ENCODE results near the gene RSAD2.

RSAD2 gene

GRCh38 chr2:6864923-6865345 is 12.6 kb upstream of the RSAD2 start:
- Histone ChIP-seq H3K36me3 (ENCODE audit: control insufficient read depth, insufficient read depth, low read length) (no peaks in the 10 kb centered on the region), H3K9me3 (ENCODE audit: control insufficient read depth, low read length) (no peaks in the 10 kb centered on the region), H3K4me1 (ENCODE audit: control insufficient read depth, insufficient read depth, low read length, poor library complexity, severe bottlenecking) (no peaks in the 10 kb centered on the region), H3K27ac (ENCODE audit: low read depth, low read length, severe bottlenecking) (no peak overlapping the region), H3K4me3 (ENCODE audit: extremely low read depth, insufficient read depth, low read length, poor library complexity, severe bottlenecking) (peak overlapping the region; percentile 51)
- WGBS, 2 experiments (ENCODE audit: insufficient coverage in 2 of 2): 15 to 21% methylated on average over 21 to 33 of the region's 37 CpGs

GRCh38 chr2:6865346-6866274 is 12.0 kb upstream of the RSAD2 start, which contains the start of gene CMPK2:
Gene CMPK2, minus strand, starts transcription at chr2:6865907. Its CDS starts 211 bp downstream, at chr2:6865696.
- no peak within 1 kb of the TSS for H3K27ac ChIP-seq (ENCODE audit: low read depth, low read length, severe bottlenecking)
- 0% methylated on average over 86 to 99 of the region's 115 CpGs for WGBS, 2 experiments (ENCODE audit: insufficient coverage in 2 of 2)
- H3K36me3 ChIP-seq (ENCODE audit: control insufficient read depth, insufficient read depth, low read length): no peaks in the 10 kb centered on the region
- H3K4me3 ChIP-seq (ENCODE audit: extremely low read depth, insufficient read depth, low read length, poor library complexity, severe bottlenecking): peak within 1 kb of the TSS; percentile 51
- H3K4me1 ChIP-seq (ENCODE audit: control insufficient read depth, insufficient read depth, low read length, poor library complexity, severe bottlenecking): no peaks in the 10 kb centered on the region
- H3K9me3 ChIP-seq (ENCODE audit: control insufficient read depth, low read length): no peaks in the 10 kb centered on the region

GRCh38 chr2:6866275-6866671 is 11.3 kb upstream of the RSAD2 start:
- H3K27ac ChIP-seq (ENCODE audit: low read depth, low read length, severe bottlenecking): no peak overlapping the region
- WGBS, 2 experiments (ENCODE audit: insufficient coverage in 2 of 2): 0 to 6% methylated on average over 8 of the region's 9 CpGs
- no peaks in the 10 kb centered on the region for H3K36me3 ChIP-seq (ENCODE audit: control insufficient read depth, insufficient read depth, low read length)
- no peaks in the 10 kb centered on the region for H3K9me3 ChIP-seq (ENCODE audit: control insufficient read depth, low read length)
- no peaks in the 10 kb centered on the region for H3K4me1 ChIP-seq (ENCODE audit: control insufficient read depth, insufficient read depth, low read length, poor library complexity, severe bottlenecking)
- peak overlapping the region; percentile 51 for H3K4me3 ChIP-seq (ENCODE audit: extremely low read depth, insufficient read depth, low read length, poor library complexity, severe bottlenecking)

GRCh38 chr2:6866982-6867381 is 10.6 kb upstream of the RSAD2 start:
- whole genome bisulfite sequencing, 2 experiments (ENCODE audit: insufficient coverage in 2 of 2): 80 to 88% methylated on average over 5 of the region's 7 CpGs
- Histone ChIP-seq H3K4me1 (ENCODE audit: control insufficient read depth, insufficient read depth, low read length, poor library complexity, severe bottlenecking) (no peaks in the 10 kb centered on the region), H3K27ac (ENCODE audit: low read depth, low read length, severe bottlenecking) (no peak overlapping the region), H3K4me3 (ENCODE audit: extremely low read depth, insufficient read depth, low read length, poor library complexity, severe bottlenecking) (no peak overlapping the region), H3K36me3 (ENCODE audit: control insufficient read depth, insufficient read depth, low read length) (no peaks in the 10 kb centered on the region), H3K9me3 (ENCODE audit: control insufficient read depth, low read length) (no peaks in the 10 kb centered on the region)

- H3K27ac ChIP-seq (ENCODE audit: low read depth, low read length, severe bottlenecking): no peak overlapping the region
- H3K36me3 ChIP-seq (ENCODE audit: control insufficient read depth, insufficient read depth, low read length): no peaks in the 10 kb centered on the region
- no peak overlapping the region for H3K4me3 ChIP-seq (ENCODE audit: extremely low read depth, insufficient read depth, low read length, poor library complexity, severe bottlenecking)
- peaks cover 11% of the 10 kb centered on the region for H3K9me3 ChIP-seq (ENCODE audit: control insufficient read depth, low read length)
- no peaks in the 10 kb centered on the region for H3K4me1 ChIP-seq (ENCODE audit: control insufficient read depth, insufficient read depth, low read length, poor library complexity, severe bottlenecking)
- WGBS, 2 experiments (ENCODE audit: insufficient coverage in 2 of 2): 90 to 100% methylated on average over 1 of the region's 2 CpGs
These were observed 5.2 kb upstream of the RSAD2 start for GRCh38 chr2:6872394-6872793.

GRCh38 chr2:6874032-6874431 is 3.5 kb upstream of the RSAD2 start:
- Histone ChIP-seq H3K36me3 (ENCODE audit: control insufficient read depth, insufficient read depth, low read length) (no peaks in the 10 kb centered on the region), H3K4me1 (ENCODE audit: control insufficient read depth, insufficient read depth, low read length, poor library complexity, severe bottlenecking) (no peaks in the 10 kb centered on the region), H3K9me3 (ENCODE audit: control insufficient read depth, low read length) (peaks cover 11% of the 10 kb centered on the region), H3K27ac (ENCODE audit: low read depth, low read length, severe bottlenecking) (no peak overlapping the region), H3K4me3 (ENCODE audit: extremely low read depth, insufficient read depth, low read length, poor library complexity, severe bottlenecking) (no peak overlapping the region)
- 78% methylated on average over 1 of the region's 3 CpGs; no CpG with 5 or more reads in 1 of the 2 experiments for WGBS, 2 experiments (ENCODE audit: insufficient coverage in 2 of 2)

GRCh38 chr2:6876309-6876708 is 1.3 kb upstream of the RSAD2 start:
- Histone ChIP-seq H3K9me3 (ENCODE audit: control insufficient read depth, low read length) (peaks cover 17% of the 10 kb centered on the region), H3K36me3 (ENCODE audit: control insufficient read depth, insufficient read depth, low read length) (no peaks in the 10 kb centered on the region), H3K4me1 (ENCODE audit: control insufficient read depth, insufficient read depth, low read length, poor library complexity, severe bottlenecking) (no peaks in the 10 kb centered on the region), H3K27ac (ENCODE audit: low read depth, low read length, severe bottlenecking) (no peak overlapping the region), H3K4me3 (ENCODE audit: extremely low read depth, insufficient read depth, low read length, poor library complexity, severe bottlenecking) (no peak overlapping the region)
- WGBS, 2 experiments (ENCODE audit: insufficient coverage in 2 of 2): 50% methylated on average over 1 of the region's 1 CpG; no CpG with 5 or more reads in 1 of the 2 experiments

GRCh38 chr2:6878549-6878948 is 972 bp downstream of the RSAD2 start:
- peaks cover 17% of the 10 kb centered on the region for H3K9me3 ChIP-seq (ENCODE audit: control insufficient read depth, low read length)
- no peaks in the 10 kb centered on the region for H3K4me1 ChIP-seq (ENCODE audit: control insufficient read depth, insufficient read depth, low read length, poor library complexity, severe bottlenecking)
- WGBS, 2 experiments (ENCODE audit: insufficient coverage in 2 of 2): 84 to 95% methylated on average over 4 of the region's 4 CpGs
- no peak overlapping the region for H3K27ac ChIP-seq (ENCODE audit: low read depth, low read length, severe bottlenecking)
- H3K36me3 ChIP-seq (ENCODE audit: control insufficient read depth, insufficient read depth, low read length): no peaks in the 10 kb centered on the region
- H3K4me3 ChIP-seq (ENCODE audit: extremely low read depth, insufficient read depth, low read length, poor library complexity, severe bottlenecking): no peak overlapping the region

GRCh38 chr2:6879011-6879410 is 1.4 kb downstream of the RSAD2 start:
- H3K9me3 ChIP-seq (ENCODE audit: control insufficient read depth, low read length): peaks cover 14% of the 10 kb centered on the region
- no peaks in the 10 kb centered on the region for H3K36me3 ChIP-seq (ENCODE audit: control insufficient read depth, insufficient read depth, low read length)
- no peaks in the 10 kb centered on the region for H3K4me1 ChIP-seq (ENCODE audit: control insufficient read depth, insufficient read depth, low read length, poor library complexity, severe bottlenecking)
- 82 to 86% methylated on average over 1 to 2 of the region's 2 CpGs for whole genome bisulfite sequencing, 2 experiments (ENCODE audit: insufficient coverage in 2 of 2)
- H3K27ac ChIP-seq (ENCODE audit: low read depth, low read length, severe bottlenecking): no peak overlapping the region
- H3K4me3 ChIP-seq (ENCODE audit: extremely low read depth, insufficient read depth, low read length, poor library complexity, severe bottlenecking): no peak overlapping the region

GRCh38 chr2:6880200-6880733 is 2.7 kb downstream of the RSAD2 start:
- Histone ChIP-seq H3K27ac (ENCODE audit: low read depth, low read length, severe bottlenecking) (no peak overlapping the region), H3K9me3 (ENCODE audit: control insufficient read depth, low read length) (peaks cover 6% of the 10 kb centered on the region)
- WGBS, 2 experiments (ENCODE audit: insufficient coverage in 2 of 2): 86% methylated on average over 1 of the region's 2 CpGs; no CpG with 5 or more reads in 1 of the 2 experiments

GRCh38 chr2:6881046-6881445 is 3.5 kb downstream of the RSAD2 start:
- Histone ChIP-seq H3K9me3 (ENCODE audit: control insufficient read depth, low read length) (peaks cover 6% of the 10 kb centered on the region), H3K4me1 (ENCODE audit: control insufficient read depth, insufficient read depth, low read length, poor library complexity, severe bottlenecking) (no peaks in the 10 kb centered on the region), H3K36me3 (ENCODE audit: control insufficient read depth, insufficient read depth, low read length) (no peaks in the 10 kb centered on the region), H3K4me3 (ENCODE audit: extremely low read depth, insufficient read depth, low read length, poor library complexity, severe bottlenecking) (no peak overlapping the region), H3K27ac (ENCODE audit: low read depth, low read length, severe bottlenecking) (no peak overlapping the region)
- WGBS, 2 experiments (ENCODE audit: insufficient coverage in 2 of 2): no CpG with 5 or more reads among the region's 1 CpG

More at GRCh38 chr2:6880200-6880733, 2.7 kb downstream of the RSAD2 start:
- no peaks in the 10 kb centered on the region for H3K4me1 ChIP-seq (ENCODE audit: control insufficient read depth, insufficient read depth, low read length, poor library complexity, severe bottlenecking)
- H3K36me3 ChIP-seq (ENCODE audit: control insufficient read depth, insufficient read depth, low read length): no peaks in the 10 kb centered on the region
- H3K4me3 ChIP-seq (ENCODE audit: extremely low read depth, insufficient read depth, low read length, poor library complexity, severe bottlenecking): no peak overlapping the region
